Activated T-helper 2 cell treated with anti-CD3 and anti-CD28 coated beads, Interferon-gamma antibody, Interleukin-2, Interleukin-4, amounts not matched to agents 10 μg/mL and 5 μg/mL and 100 μg/mL, durations not matched to agents 14 hours and 24 hours and 36 hours (primary cell): Measurements from ENCODE around the gene EMILIN2. TPM values are rescaled to one million over a fixed set of nuclear protein-coding genes. Genes with fewer than 3 reads are reported as not detected.
"Not testable (repeated sequence)": the region's sequence is repeated elsewhere in the genome, so short reads cannot be mapped to it uniquely, and the experiment has no call there.

Source experiments
- DNase-seq: peaks from one replicate; pipeline ENCODE4 v3.0.0; 2021; ENCODE audit warnings: low spot score
- H3K27ac Mint-ChIP-seq: one replicate; pipeline ENCODE4 v1.8.0; 2021; ENCODE audit warnings: mixed read lengths
- H3K27me3 Mint-ChIP-seq: one replicate; pipeline ENCODE4 v1.8.0; 2021; ENCODE audit warnings: low read depth, mixed read lengths
- H3K36me3 Mint-ChIP-seq: one replicate; pipeline ENCODE4 v1.8.0; 2021; ENCODE audit warnings: low read depth, mixed read lengths
- H3K4me1 Mint-ChIP-seq: one replicate; pipeline ENCODE4 v1.8.0; 2021; ENCODE audit warnings: low read depth, mixed read lengths
- H3K4me3 Mint-ChIP-seq: one replicate; pipeline ENCODE4 v1.8.0; 2021; ENCODE audit warnings: low read depth, mild to moderate bottlenecking, moderate library complexity, mixed read lengths
- H3K9me3 Mint-ChIP-seq: one replicate; pipeline ENCODE4 v1.8.0; 2021; ENCODE audit warnings: mixed read lengths
- intact Hi-C: fragments of 100-400 bp; cut with micrococcal nuclease; formaldehyde crosslinking; loops from one replicate; pipeline ENCODE4 v1.15.1; 2023
- total RNA-seq: library from RNA; stranded (reverse); gene quantifications from 2 replicates; pipeline ENCODE4 v1.2.3, GENCODE V29; 2022

Gene EMILIN2
- total RNA-seq, 1 donor from 2014 or later: 53.4 TPM

GRCh38 chr18:2909431-2910140 lies 62.8 kb downstream of the EMILIN2 start:
- no peak for DNase-seq
- intact Hi-C loops: no loop called here
- H3K27ac Mint-ChIP-seq: peak overlapping the region; percentile 22
- H3K4me1 Mint-ChIP-seq: peaks cover 18% of the 10 kb centered on the region
- no peak overlapping the region for H3K4me3 Mint-ChIP-seq
- peaks cover 57% of the 10 kb centered on the region for H3K36me3 Mint-ChIP-seq
- H3K27me3 Mint-ChIP-seq: no peaks in the 10 kb centered on the region
- H3K9me3 Mint-ChIP-seq: no peaks in the 10 kb centered on the region

GRCh38 chr18:2910261-2910660 lies 63.5 kb downstream of the EMILIN2 start:
- Mint-ChIP-seq H3K36me3 (peaks cover 63% of the 10 kb centered on the region), H3K4me1 (peaks cover 18% of the 10 kb centered on the region), H3K4me3 (no peak overlapping the region), H3K27ac (no peak overlapping the region), H3K9me3 (no peaks in the 10 kb centered on the region), H3K27me3 (no peaks in the 10 kb centered on the region)
- DNase-seq: no peak
- intact Hi-C loops: no loop called here

- peaks cover 14% of the 10 kb centered on the region for H3K4me1 Mint-ChIP-seq
- H3K27me3 Mint-ChIP-seq: no peaks in the 10 kb centered on the region
- no peaks in the 10 kb centered on the region for H3K9me3 Mint-ChIP-seq
- peak overlapping the region; percentile 33 for H3K27ac Mint-ChIP-seq
- no peak overlapping the region for H3K4me3 Mint-ChIP-seq
- H3K36me3 Mint-ChIP-seq: peaks cover 68% of the 10 kb centered on the region
- DNase-seq: no peak
- intact Hi-C loops: no loop called here
These were observed 64.1 kb downstream of the EMILIN2 start for GRCh38 chr18:2910751-2911425.

- no peaks in the 10 kb centered on the region for H3K27me3 Mint-ChIP-seq
- H3K4me3 Mint-ChIP-seq: no peak overlapping the region
- no peak for DNase-seq
- H3K36me3 Mint-ChIP-seq: peaks cover 74% of the 10 kb centered on the region
- intact Hi-C loops: no loop called here
- H3K9me3 Mint-ChIP-seq: no peaks in the 10 kb centered on the region
- peaks cover 18% of the 10 kb centered on the region for H3K4me1 Mint-ChIP-seq
- no peak overlapping the region for H3K27ac Mint-ChIP-seq
These were observed 64.7 kb downstream of the EMILIN2 start for GRCh38 chr18:2911533-2911932.

- intact Hi-C loops: no loop called here
- Mint-ChIP-seq H3K36me3 (peaks cover 78% of the 10 kb centered on the region), H3K9me3 (no peaks in the 10 kb centered on the region), H3K4me1 (peaks cover 22% of the 10 kb centered on the region), H3K27ac (no peak overlapping the region), H3K27me3 (no peaks in the 10 kb centered on the region), H3K4me3 (no peak overlapping the region)
- no peak for DNase-seq
These were observed 65.8 kb downstream of the EMILIN2 start for GRCh38 chr18:2912357-2913299.

- no peak overlapping the region for H3K4me3 Mint-ChIP-seq
- H3K9me3 Mint-ChIP-seq: no peaks in the 10 kb centered on the region
- intact Hi-C loops: no loop called here
- no peak overlapping the region for H3K27ac Mint-ChIP-seq
- H3K36me3 Mint-ChIP-seq: peaks cover 77% of the 10 kb centered on the region
- no peak for DNase-seq
- H3K27me3 Mint-ChIP-seq: no peaks in the 10 kb centered on the region
- peaks cover 19% of the 10 kb centered on the region for H3K4me1 Mint-ChIP-seq
These were observed 66.7 kb downstream of the EMILIN2 start for GRCh38 chr18:2913398-2914005.

- Mint-ChIP-seq H3K27ac (no peak overlapping the region), H3K4me3 (no peak overlapping the region), H3K27me3 (no peaks in the 10 kb centered on the region), H3K4me1 (peaks cover 19% of the 10 kb centered on the region), H3K36me3 (peaks cover 76% of the 10 kb centered on the region), H3K9me3 (no peaks in the 10 kb centered on the region)
- DNase-seq: no peak
- intact Hi-C loops: no loop called here
These were observed 67.5 kb downstream of the EMILIN2 start for GRCh38 chr18:2914185-2914880.

GRCh38 chr18:2914881-2915240 lies 68.1 kb downstream of the EMILIN2 start:
- Mint-ChIP-seq H3K27ac (no peak overlapping the region), H3K4me1 (peaks cover 19% of the 10 kb centered on the region), H3K36me3 (peaks cover 76% of the 10 kb centered on the region), H3K9me3 (no peaks in the 10 kb centered on the region), H3K27me3 (no peaks in the 10 kb centered on the region), H3K4me3 (no peak overlapping the region)
- DNase-seq: no peak
- intact Hi-C loops: no loop called here

- DNase-seq, H3K9me3 Mint-ChIP-seq, H3K27me3 Mint-ChIP-seq, H3K4me3 Mint-ChIP-seq, intact Hi-C loops, H3K27ac Mint-ChIP-seq: not testable (repeated sequence)
- peaks cover 19% of the 10 kb centered on the region for H3K4me1 Mint-ChIP-seq
- peaks cover 81% of the 10 kb centered on the region for H3K36me3 Mint-ChIP-seq
These were observed 68.7 kb downstream of the EMILIN2 start for GRCh38 chr18:2915486-2915885.

GRCh38 chr18:2916184-2916583 lies 69.4 kb downstream of the EMILIN2 start:
- no peak overlapping the region for H3K27ac Mint-ChIP-seq
- peaks cover 16% of the 10 kb centered on the region for H3K4me1 Mint-ChIP-seq
- DNase-seq: no peak
- H3K27me3 Mint-ChIP-seq: no peaks in the 10 kb centered on the region
- no peak overlapping the region for H3K4me3 Mint-ChIP-seq
- no peaks in the 10 kb centered on the region for H3K9me3 Mint-ChIP-seq
- intact Hi-C loops: no loop called here
- peaks cover 81% of the 10 kb centered on the region for H3K36me3 Mint-ChIP-seq

GRCh38 chr18:2917259-2918047 lies 70.6 kb downstream of the EMILIN2 start:
- peaks cover 89% of the 10 kb centered on the region for H3K36me3 Mint-ChIP-seq
- H3K4me1 Mint-ChIP-seq: peaks cover 16% of the 10 kb centered on the region
- H3K4me3 Mint-ChIP-seq: no peak overlapping the region
- peak overlapping the region; percentile 72 for H3K27ac Mint-ChIP-seq
- intact Hi-C loops: no loop called here
- no peaks in the 10 kb centered on the region for H3K27me3 Mint-ChIP-seq
- peak; percentile 6 for DNase-seq
- no peaks in the 10 kb centered on the region for H3K9me3 Mint-ChIP-seq
